Neural cell (in vitro differentiated cells): ENCODE data around the gene AKAP6. TPM values are rescaled to one million over a fixed set of nuclear protein-coding genes. Genes with fewer than 3 reads are reported as not detected.

Experiments
- H2AFZ ChIP-seq: fragments of 200-600, 300-800 bp; sonication (generic), shearing (Covaris generic); 2 replicates; pipeline ENCODE4 v1.6.0; 2014; ENCODE audit warnings: low read depth, mild to moderate bottlenecking, antibody characterized with exemption, low read length, moderate library complexity
- H3F3A ChIP-seq: fragments of 200-600 bp; shearing (Covaris generic); 2 replicates; pipeline ENCODE4 v1.6.1; 2016; ENCODE audit warnings: mild to moderate bottlenecking, moderate library complexity, mixed read lengths, antibody characterized with exemption, low read length; ENCODE audit not compliant: insufficient read depth, poor library complexity, severe bottlenecking
- H3K27ac ChIP-seq: fragments of 200-600, 300-800 bp; sonication (generic), shearing (Covaris generic); 2 replicates; pipeline ENCODE4 v1.5.1; 2014; ENCODE audit warnings: mild to moderate bottlenecking, low read length, moderate library complexity
- H3K27me3 ChIP-seq: fragments of 300-800, 200-600 bp; sonication (generic), shearing (Covaris generic); 2 replicates; pipeline ENCODE4 v1.6.0; 2014; ENCODE audit warnings: mild to moderate bottlenecking, low read depth, low read length, moderate library complexity; ENCODE audit not compliant: insufficient read depth
- H3K36me3 ChIP-seq: fragments of 300-800, 200-600 bp; sonication (generic), shearing (Covaris generic); 2 replicates; pipeline ENCODE4 v1.5.1; 2014; ENCODE audit warnings: mild to moderate bottlenecking, antibody characterized with exemption, low read length, moderate library complexity; ENCODE audit not compliant: insufficient read depth
- H3K4me2 ChIP-seq: fragments of 300-800, 200-600 bp; sonication (generic), shearing (Covaris generic); 2 replicates; pipeline ENCODE4 v1.6.0; 2014; ENCODE audit warnings: mild to moderate bottlenecking, low read length
- H3K4me3 ChIP-seq: fragments of 300-800, 200-600 bp; sonication (generic), shearing (Covaris generic); 2 replicates; pipeline ENCODE4 v1.5.1; 2014; ENCODE audit warnings: mild to moderate bottlenecking, low read length, moderate library complexity
- H3K79me2 ChIP-seq: fragments of 200-600 bp; shearing (Covaris generic); replicated peaks from 2 replicates; pipeline ENCODE4 v1.6.0; 2014; ENCODE audit warnings: mild to moderate bottlenecking, low read length, moderate library complexity; ENCODE audit not compliant: insufficient read depth
- H3K9ac ChIP-seq: fragments of 300-800, 200-600 bp; sonication (generic), shearing (Covaris generic); 2 replicates; pipeline ENCODE4 v1.6.1; 2016; ENCODE audit warnings: mild to moderate bottlenecking, low read length, mixed read lengths
- H3K9me2 ChIP-seq: fragments of 200-600 bp; shearing (Covaris generic); 2 replicates; pipeline ENCODE4 v1.6.1; 2016; ENCODE audit warnings: mild to moderate bottlenecking, low read length, mixed read lengths; ENCODE audit not compliant: insufficient read depth
- H3K9me3 ChIP-seq: fragments of 200-600, 300-800 bp; sonication (generic), shearing (Covaris generic); 2 replicates; pipeline ENCODE4 v1.6.1; 2016; ENCODE audit warnings: mild to moderate bottlenecking, mixed run types, low read length, moderate library complexity, mixed read lengths
- H4K20me1 ChIP-seq: fragments of 200-600 bp; shearing (Covaris generic); 2 replicates; pipeline ENCODE4 v1.6.1; 2016; ENCODE audit warnings: mild to moderate bottlenecking, mixed run types; ENCODE audit not compliant: insufficient read depth
- CTCF ChIP-seq: fragments of 450-650 bp; IDR thresholded peaks from 2 replicates; pipeline ENCODE4 v1.5.1; 2014; ENCODE audit warnings: antibody characterized with exemption, mild to moderate bottlenecking, moderate library complexity; ENCODE audit not compliant: poor library complexity, severe bottlenecking
- EP300 ChIP-seq: fragments of 450-650 bp; conservative IDR thresholded peaks from 2 replicates; pipeline ENCODE4 v1.6.1; 2014; ENCODE audit warnings: antibody characterized with exemption, mild to moderate bottlenecking, moderate library complexity; ENCODE audit not compliant: poor library complexity, severe bottlenecking
- EZH2 ChIP-seq: fragments of 200-600, 300-800 bp; shearing (Covaris generic), sonication (generic); IDR thresholded peaks from 2 replicates; pipeline ENCODE4 v1.6.1; 2014; ENCODE audit warnings: antibody characterized with exemption, low read length, borderline replicate concordance, mild to moderate bottlenecking; ENCODE audit not compliant: insufficient read depth, poor library complexity, severe bottlenecking
- MXI1 ChIP-seq: fragments of 450-650 bp; conservative IDR thresholded peaks from 2 replicates; pipeline ENCODE4 v1.6.1; 2014; ENCODE audit warnings: antibody characterized with exemption, mild to moderate bottlenecking; ENCODE audit not compliant: poor library complexity, severe bottlenecking
- POLR2AphosphoS5 ChIP-seq: IDR thresholded peaks from 2 replicates; pipeline ENCODE4 v1.6.1; 2012
- RAD21 ChIP-seq: fragments of 450-650 bp; conservative IDR thresholded peaks from 2 replicates; pipeline ENCODE4 v1.6.1; 2014; ENCODE audit warnings: antibody characterized with exemption, mild to moderate bottlenecking, moderate library complexity
- SMC3 ChIP-seq: fragments of 450-650 bp; conservative IDR thresholded peaks from 2 replicates; pipeline ENCODE4 v1.6.1; 2014; ENCODE audit warnings: antibody characterized with exemption, mild to moderate bottlenecking, moderate library complexity; ENCODE audit not compliant: poor library complexity
- TAF1 ChIP-seq: IDR thresholded peaks from 2 replicates; pipeline ENCODE4 v1.6.1; 2012; ENCODE audit warnings: low read depth
- polyA plus RNA-seq: library from polyadenylated mRNA; depleted of rRNA; stranded (reverse); fragments of >200 nt; gene quantifications from 2 replicates; pipeline ENCODE4 v1.2.3, GENCODE V29; 2014
- TF ChIP-seq, protein P1 (sequence below): IDR thresholded peaks from 2 replicates; pipeline ENCODE4 v1.6.1; 2012; ENCODE audit warnings: borderline replicate concordance

AKAP6 gene
- polyA plus RNA-seq, 1 donor from 2014 or later, result 15.8 TPM

DNA sequence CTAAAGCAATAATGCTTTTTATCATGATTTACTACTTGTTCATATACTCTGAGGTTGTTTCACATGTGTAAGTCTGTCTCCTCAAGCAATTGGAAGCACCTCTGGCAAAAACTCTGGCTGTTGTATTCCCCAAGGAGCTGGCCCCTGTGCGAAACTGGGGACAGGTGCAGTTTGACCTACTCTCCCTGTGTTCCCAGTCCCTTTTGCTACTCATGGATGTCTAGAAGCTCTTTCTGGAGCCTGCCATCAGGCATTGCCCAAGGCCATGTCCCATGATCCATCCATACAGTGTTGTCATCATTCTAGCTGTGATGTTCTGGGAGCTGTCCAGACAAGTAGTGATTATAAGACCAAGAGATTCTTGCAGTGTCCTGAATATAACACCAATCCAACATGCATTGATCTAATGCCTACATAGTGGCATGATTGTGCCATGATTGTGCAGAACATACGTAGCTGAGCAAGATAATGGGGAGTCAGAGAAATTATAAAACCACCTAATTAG, 14.9 kb downstream of the AKAP6 start:
- Histone ChIP-seq H3K36me3 (peaks cover 15% of the 10 kb centered on the region), H2AFZ (no peak overlapping the region), H3K27ac (no peak overlapping the region), H3K4me3 (no peak overlapping the region), H3K4me2 (no peak overlapping the region), H3K9ac (no peak overlapping the region), H3K79me2 (peaks cover 20% of the 10 kb centered on the region), H3K9me3 (no peaks in the 10 kb centered on the region), H3K27me3 (no peaks in the 10 kb centered on the region), H3F3A (no peaks in the 10 kb centered on the region), H4K20me1 (no peaks in the 10 kb centered on the region), H3K9me2 (no peaks in the 10 kb centered on the region)
- no peak for TF ChIP-seq RAD21
- TF ChIP-seq EP300, result no peak
- TF ChIP-seq MXI1, result no peak
- no peak for TF ChIP-seq CTCF
- no peak for TF ChIP-seq SMC3
- TF ChIP-seq EZH2, result no peak
- TF ChIP-seq, protein P1, sequence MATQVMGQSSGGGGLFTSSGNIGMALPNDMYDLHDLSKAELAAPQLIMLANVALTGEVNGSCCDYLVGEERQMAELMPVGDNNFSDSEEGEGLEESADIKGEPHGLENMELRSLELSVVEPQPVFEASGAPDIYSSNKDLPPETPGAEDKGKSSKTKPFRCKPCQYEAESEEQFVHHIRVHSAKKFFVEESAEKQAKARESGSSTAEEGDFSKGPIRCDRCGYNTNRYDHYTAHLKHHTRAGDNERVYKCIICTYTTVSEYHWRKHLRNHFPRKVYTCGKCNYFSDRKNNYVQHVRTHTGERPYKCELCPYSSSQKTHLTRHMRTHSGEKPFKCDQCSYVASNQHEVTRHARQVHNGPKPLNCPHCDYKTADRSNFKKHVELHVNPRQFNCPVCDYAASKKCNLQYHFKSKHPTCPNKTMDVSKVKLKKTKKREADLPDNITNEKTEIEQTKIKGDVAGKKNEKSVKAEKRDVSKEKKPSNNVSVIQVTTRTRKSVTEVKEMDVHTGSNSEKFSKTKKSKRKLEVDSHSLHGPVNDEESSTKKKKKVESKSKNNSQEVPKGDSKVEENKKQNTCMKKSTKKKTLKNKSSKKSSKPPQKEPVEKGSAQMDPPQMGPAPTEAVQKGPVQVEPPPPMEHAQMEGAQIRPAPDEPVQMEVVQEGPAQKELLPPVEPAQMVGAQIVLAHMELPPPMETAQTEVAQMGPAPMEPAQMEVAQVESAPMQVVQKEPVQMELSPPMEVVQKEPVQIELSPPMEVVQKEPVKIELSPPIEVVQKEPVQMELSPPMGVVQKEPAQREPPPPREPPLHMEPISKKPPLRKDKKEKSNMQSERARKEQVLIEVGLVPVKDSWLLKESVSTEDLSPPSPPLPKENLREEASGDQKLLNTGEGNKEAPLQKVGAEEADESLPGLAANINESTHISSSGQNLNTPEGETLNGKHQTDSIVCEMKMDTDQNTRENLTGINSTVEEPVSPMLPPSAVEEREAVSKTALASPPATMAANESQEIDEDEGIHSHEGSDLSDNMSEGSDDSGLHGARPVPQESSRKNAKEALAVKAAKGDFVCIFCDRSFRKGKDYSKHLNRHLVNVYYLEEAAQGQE, result no peak
- TF ChIP-seq POLR2AphosphoS5, result no peak
- no peak for TF ChIP-seq TAF1

DNA sequence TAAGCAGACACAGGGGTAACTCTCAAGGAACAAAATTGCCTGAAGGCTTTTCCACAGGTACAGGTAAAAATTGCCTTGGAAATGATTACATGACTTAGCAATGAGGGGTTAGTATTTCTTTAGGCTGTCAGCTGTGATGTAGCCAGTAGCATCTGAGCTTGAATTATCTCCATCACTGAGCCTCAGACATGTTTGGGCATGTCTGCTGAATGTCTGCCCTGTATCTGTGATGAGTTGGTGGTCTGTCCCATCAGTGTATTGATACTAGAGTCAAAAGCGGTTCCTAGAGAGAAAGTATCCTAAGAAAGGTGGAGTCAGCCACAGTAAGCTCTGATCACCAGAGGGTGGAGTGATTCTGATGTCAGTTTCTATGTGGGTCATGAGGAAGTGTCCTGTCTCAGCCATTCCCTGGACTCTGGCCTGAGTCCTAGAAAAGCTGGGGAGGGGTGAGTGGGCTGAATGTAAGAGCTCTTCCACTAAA, 16.3 kb downstream of the AKAP6 start:
- H3K27me3 ChIP-seq, result no peaks in the 10 kb centered on the region
- H4K20me1 ChIP-seq, result no peaks in the 10 kb centered on the region
- no peaks in the 10 kb centered on the region for H3F3A ChIP-seq
- H3K9ac ChIP-seq, result no peak overlapping the region
- no peak overlapping the region for H2AFZ ChIP-seq
- H3K4me2 ChIP-seq, result no peak overlapping the region
- peaks cover 14% of the 10 kb centered on the region for H3K36me3 ChIP-seq
- TF ChIP-seq POLR2AphosphoS5, result no peak
- TF ChIP-seq MXI1, result no peak
- no peak for TF ChIP-seq EP300
- no peak for TF ChIP-seq TAF1
- no peak for TF ChIP-seq SMC3
- TF ChIP-seq EZH2, result no peak
- TF ChIP-seq CTCF, result no peak
- TF ChIP-seq RAD21, result no peak
- TF ChIP-seq, protein P1, result no peak
- H3K4me3 ChIP-seq, result no peak overlapping the region
- no peaks in the 10 kb centered on the region for H3K9me3 ChIP-seq
- no peak overlapping the region for H3K27ac ChIP-seq
- H3K79me2 ChIP-seq, result peaks cover 17% of the 10 kb centered on the region
- H3K9me2 ChIP-seq, result no peaks in the 10 kb centered on the region
